HepG2 (cell line): Measurements from ENCODE around the gene SNAI3. TPM values are rescaled to one million over a fixed set of nuclear protein-coding genes. Genes with fewer than 3 reads are reported as not detected.

Experiments
- CBX5 ChIP-seq: sonication (generic); formaldehyde crosslinking; IDR thresholded peaks from 2 replicates; pipeline ENCODE4 v1.4.0; 2020; ENCODE audit warnings: missing genetic modification reagents, borderline replicate concordance
- CCAR2 ChIP-seq: fragments of 200-400 bp; formaldehyde crosslinking; optimal IDR thresholded peaks from 2 replicates; pipeline ENCODE3; 2018; ENCODE audit warnings: low read depth, mild to moderate bottlenecking, low read length, moderate library complexity
- FOXA1 ChIP-seq, 2 experiments: fragments of 450-650 bp in 1 of 2; sonication (generic) in 1 of 2; formaldehyde crosslinking in 1 of 2; IDR thresholded peaks; 2 replicates each; pipeline versions ENCODE4 v1.4.0 to v1.6.1; 2016 to 2020; ENCODE audit warnings: missing genetic modification reagents in 1 of 2
- GTF2F1 ChIP-seq: fragments of 150-350 bp; IDR thresholded peaks from 2 replicates; pipeline ENCODE4 v1.6.1; 2014; ENCODE audit warnings: low read length
- HOXA7 ChIP-seq: sonication (generic); formaldehyde crosslinking; IDR thresholded peaks from 2 replicates; pipeline ENCODE4 v1.8.1; 2022; ENCODE audit warnings: mild to moderate bottlenecking, missing genetic modification reagents, moderate library complexity
- KMT2A ChIP-seq: sonication (generic); formaldehyde crosslinking; IDR thresholded peaks from 2 replicates; pipeline ENCODE4 v1.4.0; 2020; ENCODE audit warnings: missing genetic modification reagents
- RBAK ChIP-seq: sonication (generic); formaldehyde crosslinking; IDR thresholded peaks from 2 replicates; pipeline ENCODE4 v1.5.1; 2020; ENCODE audit warnings: mild to moderate bottlenecking, missing genetic modification reagents
- SKI ChIP-seq: fragments of 450-650 bp; IDR thresholded peaks from one replicate; pipeline ENCODE4 v1.6.1; 2018; ENCODE audit warnings: mild to moderate bottlenecking; ENCODE audit not compliant: partially characterized antibody
- THAP8 ChIP-seq: sonication (generic); formaldehyde crosslinking; IDR thresholded peaks from 2 replicates; pipeline ENCODE4 v1.5.1; 2020; ENCODE audit warnings: missing genetic modification reagents, mild to moderate bottlenecking, borderline replicate concordance
- WIZ ChIP-seq: sonication (generic); formaldehyde crosslinking; IDR thresholded peaks from 2 replicates; pipeline ENCODE4 v1.5.1; 2020; ENCODE audit warnings: mild to moderate bottlenecking, missing genetic modification reagents
- ZFP36L2 ChIP-seq: sonication (generic); formaldehyde crosslinking; IDR thresholded peaks from 2 replicates; pipeline ENCODE4 v1.4.0; 2020; ENCODE audit warnings: missing genetic modification reagents
- ZKSCAN1 ChIP-seq: fragments of 150-350 bp; IDR thresholded peaks from 2 replicates; pipeline ENCODE4 v1.6.1; 2014; ENCODE audit warnings: low read length
- ZNF12 ChIP-seq: sonication (generic); formaldehyde crosslinking; IDR thresholded peaks from 2 replicates; pipeline ENCODE4 v1.5.0; 2020; ENCODE audit warnings: missing genetic modification reagents
- ZNF142 ChIP-seq: sonication (generic); formaldehyde crosslinking; IDR thresholded peaks from 2 replicates; pipeline ENCODE4 v1.4.0; 2020; ENCODE audit warnings: missing genetic modification reagents
- ZNF207 ChIP-seq: fragments of 450-650 bp; IDR thresholded peaks from 2 replicates; pipeline ENCODE4 v1.6.1; 2016; ENCODE audit warnings: antibody characterized with exemption, borderline replicate concordance
- ZNF724P ChIP-seq: sonication (generic); formaldehyde crosslinking; IDR thresholded peaks from 2 replicates; pipeline ENCODE4 v1.8.0; 2022; ENCODE audit warnings: missing genetic modification reagents, borderline replicate concordance
- ZNF747 ChIP-seq: sonication (generic); formaldehyde crosslinking; IDR thresholded peaks from 2 replicates; pipeline ENCODE4 v1.8.1; 2023; ENCODE audit warnings: missing genetic modification reagents, mild to moderate bottlenecking, borderline replicate concordance
- polyA plus RNA-seq, 8 experiments: library from polyadenylated mRNA; depleted of rRNA in 3 of 8; stranded (reverse) in 7 of 8; unstranded in 1 of 8; fragments of >200 nt; fragmentation: Illumina TruSeq in 4 of 8; extraction: Trizol in 4 of 8; gene quantifications; 2 replicates each; pipeline versions ENCODE4 v1.2.1 to v1.2.3, GENCODE V29; 2011 to 2016; ENCODE audit warnings: low read depth in 4 of 8, missing spikeins in 1 of 8, mixed read lengths in 1 of 8; ENCODE audit not compliant: insufficient read depth in 1 of 8
- total RNA-seq, 5 experiments: library from RNA; depleted of rRNA; stranded (reverse); fragments of >200 nt; fragmentation: Illumina TruSeq; extraction: Trizol; gene quantifications; 2 replicates each; pipeline ENCODE4 v1.2.3, GENCODE V29; 2016; ENCODE audit warnings: low read depth in 1 of 5
- TF ChIP-seq, protein P1 (sequence below): sonication (generic); formaldehyde crosslinking; IDR thresholded peaks from 2 replicates; pipeline ENCODE4 v1.5.0; 2020; ENCODE audit warnings: mild to moderate bottlenecking, missing genetic modification reagents, borderline replicate concordance

SNAI3 gene
- total and polyA plus RNA-seq, 2 of the 13 experiments (the other 11 are each of a cell fraction or from before 2014, with no cell fraction given), result 0.09 to 0.18 TPM

GRCh38 chr16:88650749-88651275, 35.5 kb downstream of the SNAI3 start, which contains the start of gene CYBA (continued):
- TF ChIP-seq THAP8, result peak; percentile 97
- no peak for TF ChIP-seq WIZ (CRISPR knock-in tag)
- TF ChIP-seq FOXA1 (IDR thresholded peaks at IDR 0.05), result no peak
- no peak for TF ChIP-seq FOXA1 (CRISPR knock-in tag; IDR thresholded peaks at IDR 0.05)
- no peak for TF ChIP-seq CCAR2
- no peak for TF ChIP-seq SKI
- TF ChIP-seq, protein P1, sequence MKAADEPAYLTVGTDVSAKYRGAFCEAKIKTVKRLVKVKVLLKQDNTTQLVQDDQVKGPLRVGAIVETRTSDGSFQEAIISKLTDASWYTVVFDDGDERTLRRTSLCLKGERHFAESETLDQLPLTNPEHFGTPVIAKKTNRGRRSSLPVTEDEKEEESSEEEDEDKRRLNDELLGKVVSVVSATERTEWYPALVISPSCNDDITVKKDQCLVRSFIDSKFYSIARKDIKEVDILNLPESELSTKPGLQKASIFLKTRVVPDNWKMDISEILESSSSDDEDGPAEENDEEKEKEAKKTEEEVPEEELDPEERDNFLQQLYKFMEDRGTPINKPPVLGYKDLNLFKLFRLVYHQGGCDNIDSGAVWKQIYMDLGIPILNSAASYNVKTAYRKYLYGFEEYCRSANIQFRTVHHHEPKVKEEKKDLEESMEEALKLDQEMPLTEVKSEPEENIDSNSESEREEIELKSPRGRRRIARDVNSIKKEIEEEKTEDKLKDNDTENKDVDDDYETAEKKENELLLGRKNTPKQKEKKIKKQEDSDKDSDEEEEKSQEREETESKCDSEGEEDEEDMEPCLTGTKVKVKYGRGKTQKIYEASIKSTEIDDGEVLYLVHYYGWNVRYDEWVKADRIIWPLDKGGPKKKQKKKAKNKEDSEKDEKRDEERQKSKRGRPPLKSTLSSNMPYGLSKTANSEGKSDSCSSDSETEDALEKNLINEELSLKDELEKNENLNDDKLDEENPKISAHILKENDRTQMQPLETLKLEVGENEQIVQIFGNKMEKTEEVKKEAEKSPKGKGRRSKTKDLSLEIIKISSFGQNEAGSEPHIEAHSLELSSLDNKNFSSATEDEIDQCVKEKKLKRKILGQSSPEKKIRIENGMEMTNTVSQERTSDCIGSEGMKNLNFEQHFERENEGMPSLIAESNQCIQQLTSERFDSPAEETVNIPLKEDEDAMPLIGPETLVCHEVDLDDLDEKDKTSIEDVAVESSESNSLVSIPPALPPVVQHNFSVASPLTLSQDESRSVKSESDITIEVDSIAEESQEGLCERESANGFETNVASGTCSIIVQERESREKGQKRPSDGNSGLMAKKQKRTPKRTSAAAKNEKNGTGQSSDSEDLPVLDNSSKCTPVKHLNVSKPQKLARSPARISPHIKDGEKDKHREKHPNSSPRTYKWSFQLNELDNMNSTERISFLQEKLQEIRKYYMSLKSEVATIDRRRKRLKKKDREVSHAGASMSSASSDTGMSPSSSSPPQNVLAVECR, result peak; percentile 80
- no peak for TF ChIP-seq ZNF12 (CRISPR knock-in tag)
- no peak for TF ChIP-seq RBAK
- no peak for TF ChIP-seq ZNF207
- no peak; the same call in 1 of the 2 replicates for TF ChIP-seq ZFP36L2 (CRISPR knock-in tag)
- TF ChIP-seq ZNF747 (CRISPR knock-in tag), result no peak; the same call in 1 of the 2 replicates
- 0 out of 2 replicates have a peak, but pooled peaks have one; percentile 57 for TF ChIP-seq ZNF724P
- TF ChIP-seq CBX5 (CRISPR knock-in tag), result peak; percentile 9; the same call in 1 of the 2 replicates
- TF ChIP-seq GTF2F1, result no peak
- TF ChIP-seq KMT2A (CRISPR knock-in tag), result peak; percentile 37
- TF ChIP-seq ZKSCAN1, result no peak
- 0 out of 2 replicates have a peak, but pooled peaks have one; percentile 47 for TF ChIP-seq HOXA7 (CRISPR knock-in tag)
- TF ChIP-seq ZNF142 (CRISPR knock-in tag), result 0 out of 2 replicates have a peak, but pooled peaks have one; percentile 6
